GM23338 (cell line): Measurements from ENCODE around the gene ZBTB8OS. TPM values are rescaled to one million over a fixed set of nuclear protein-coding genes. Genes with fewer than 3 reads are reported as not detected.

ENCODE experiments used
- ATAC-seq: fragments of 200-7000 bp; cut with Tn5 transposase; 3 replicates; pipeline ENCODE4 v1.9.1; 2020
- DNase-seq: peaks from one replicate; pipeline ENCODE4 v3.0.0-alpha.2; 2015; ENCODE audit warnings: low spot score
- H2AFZ ChIP-seq: fragments of 200-600 bp; sonication (generic); 2 replicates; pipeline ENCODE4 v1.8.0; 2016; ENCODE audit warnings: antibody characterized with exemption, mild to moderate bottlenecking, moderate library complexity
- H3F3A ChIP-seq: fragments of 200-600 bp; sonication (generic); replicated peaks from 2 replicates; pipeline ENCODE4 v1.8.0; 2017; ENCODE audit warnings: antibody characterized with exemption, mixed run types, low read depth
- H3K27ac ChIP-seq: fragments of 200-600 bp; sonication (generic); 2 replicates; pipeline ENCODE4 v1.6.1; 2016; ENCODE audit warnings: low read depth
- H3K27me3 ChIP-seq: fragments of 200-600 bp; sonication (generic); 2 replicates; pipeline ENCODE4 v1.8.0; 2016; ENCODE audit warnings: mild to moderate bottlenecking, mixed run types, moderate library complexity; ENCODE audit not compliant: insufficient read depth
- H3K36me3 ChIP-seq: fragments of 200-600 bp; sonication (generic); 2 replicates; pipeline ENCODE4 v1.8.0; 2016; ENCODE audit warnings: mild to moderate bottlenecking; ENCODE audit not compliant: insufficient read depth
- H3K4me1 ChIP-seq: fragments of 200-600 bp; sonication (generic); 2 replicates; pipeline ENCODE4 v1.8.0; 2016; ENCODE audit warnings: mild to moderate bottlenecking, moderate library complexity; ENCODE audit not compliant: insufficient read depth
- H3K4me2 ChIP-seq: fragments of 200-600 bp; sonication (generic); 2 replicates; pipeline ENCODE4 v1.7.1; 2017; ENCODE audit warnings: mixed run types
- H3K4me3 ChIP-seq: fragments of 200-600 bp; sonication (generic); 2 replicates; pipeline ENCODE4 v1.6.1; 2016; ENCODE audit warnings: mixed run types
- H3K79me2 ChIP-seq: fragments of 200-600 bp; sonication (generic); replicated peaks from 2 replicates; pipeline ENCODE4 v1.8.0; 2017; ENCODE audit warnings: mild to moderate bottlenecking; ENCODE audit not compliant: insufficient read depth
- H3K9me2 ChIP-seq: fragments of 200-600 bp; sonication (generic); 2 replicates; pipeline ENCODE4 v1.8.0; 2017; ENCODE audit not compliant: insufficient read depth
- H4K20me1 ChIP-seq: fragments of 200-600 bp; sonication (generic); replicated peaks from 2 replicates; pipeline ENCODE4 v1.8.0; 2017; ENCODE audit warnings: mild to moderate bottlenecking; ENCODE audit not compliant: insufficient read depth
- H3K27ac Mint-ChIP-seq: 2 replicates; pipeline ENCODE4 v1.8.0; 2020; ENCODE audit warnings: inconsistent platforms, mild to moderate bottlenecking, moderate library complexity, mixed read lengths
- H3K27me3 Mint-ChIP-seq: 3 replicates; pipeline ENCODE4 v1.8.0; 2022; ENCODE audit warnings: low read depth, mild to moderate bottlenecking, moderate library complexity, mixed read lengths, inconsistent platforms; ENCODE audit not compliant: insufficient read depth, poor library complexity
- H3K36me3 Mint-ChIP-seq: 3 replicates; pipeline ENCODE4 v1.8.0; 2021; ENCODE audit warnings: low read depth, mild to moderate bottlenecking, inconsistent platforms, moderate library complexity, mixed read lengths
- H3K4me1 Mint-ChIP-seq: 3 replicates; pipeline ENCODE4 v1.8.0; 2020; ENCODE audit warnings: mild to moderate bottlenecking, inconsistent platforms, mixed read lengths
- H3K4me3 Mint-ChIP-seq: 3 replicates; pipeline ENCODE4 v1.8.0; 2021; ENCODE audit warnings: moderate library complexity, mild to moderate bottlenecking, inconsistent platforms, mixed read lengths
- H3K9me3 Mint-ChIP-seq: 3 replicates; pipeline ENCODE4 v1.8.0; 2020; ENCODE audit warnings: moderate library complexity, mild to moderate bottlenecking, inconsistent platforms, mixed read lengths
- CREB1 ChIP-seq: fragments of 250-450 bp; sonication (Bioruptor Pico); IDR thresholded peaks from 2 replicates; pipeline ENCODE4 v1.5.0; 2020; ENCODE audit warnings: low read depth, mild to moderate bottlenecking, moderate library complexity
- EZH2 ChIP-seq: fragments of 200-600 bp; sonication (generic); IDR thresholded peaks from one replicate; pipeline ENCODE4 v1.8.0; 2017; ENCODE audit warnings: antibody characterized with exemption, mild to moderate bottlenecking, low read depth; ENCODE audit not compliant: unreplicated experiment
- EZH2phosphoT487 ChIP-seq: fragments of 200-600 bp; sonication (generic); IDR thresholded peaks from one replicate; pipeline ENCODE4 v1.8.1; 2018; ENCODE audit warnings: antibody characterized with exemption; ENCODE audit not compliant: unreplicated experiment
- JUNB ChIP-seq: IDR thresholded peaks from one replicate; pipeline ENCODE4 v1.6.1; 2016; ENCODE audit warnings: antibody characterized with exemption; ENCODE audit not compliant: unreplicated experiment
- NANOG ChIP-seq: IDR thresholded peaks from 2 replicates; pipeline ENCODE4 v1.6.1; 2016; ENCODE audit warnings: antibody characterized with exemption, borderline replicate concordance
- POLR2AphosphoS5 ChIP-seq: IDR thresholded peaks from 2 replicates; pipeline ENCODE4 v1.6.1; 2016; ENCODE audit warnings: antibody characterized with exemption, low read depth
- REST ChIP-seq: IDR thresholded peaks from one replicate; pipeline ENCODE4 v1.6.1; 2018; ENCODE audit warnings: antibody characterized with exemption; ENCODE audit not compliant: unreplicated experiment
- STAT1 ChIP-seq: IDR thresholded peaks from one replicate; pipeline ENCODE4 v1.6.1; 2016; ENCODE audit warnings: antibody characterized with exemption; ENCODE audit not compliant: unreplicated experiment
- ZNF114 ChIP-seq: fragments of 250-450 bp; sonication (Bioruptor Pico); IDR thresholded peaks from 2 replicates; pipeline ENCODE4 v1.5.0; 2020; ENCODE audit warnings: mild to moderate bottlenecking, moderate library complexity
- ZNF331 ChIP-seq: fragments of 250-450 bp; sonication (Bioruptor Pico); IDR thresholded peaks from 2 replicates; pipeline ENCODE4 v1.5.0; 2020; ENCODE audit warnings: low read depth, mild to moderate bottlenecking, moderate library complexity
- ZNF462 ChIP-seq: fragments of 250-450 bp; sonication (Bioruptor Pico); IDR thresholded peaks from 2 replicates; pipeline ENCODE4 v1.5.0; 2020; ENCODE audit warnings: mild to moderate bottlenecking, moderate library complexity
- polyA plus RNA-seq: library from polyadenylated mRNA; unstranded; fragments of >200 nt; fragmentation: Nextera tagmentation; extraction: Ambion mirVana; gene quantifications from 2 replicates; pipeline ENCODE4 v1.2.1, GENCODE V29; 2016
- total RNA-seq: library from RNA; depleted of rRNA; stranded (reverse); fragments of >200 nt; shearing (Covaris generic); gene quantifications from 2 replicates; pipeline ENCODE4 v1.2.3, GENCODE V29; 2014
- TF ChIP-seq, protein P1 (sequence below): IDR thresholded peaks from 2 replicates; pipeline ENCODE4 v1.6.1; 2016; ENCODE audit warnings: antibody characterized with exemption
- TF ChIP-seq, protein P2 (sequence below), 2 experiments: fragments of 200-600 bp in 1 of 2; sonication (generic) in 1 of 2; conservative IDR thresholded peaks; 2 replicates each; pipeline versions ENCODE4 v1.5.1 to v1.6.1; 2016 to 2017; ENCODE audit warnings: antibody characterized with exemption in 2 of 2, low read depth in 2 of 2, mild to moderate bottlenecking in 2 of 2, moderate library complexity in 1 of 2

Gene ZBTB8OS
- total and polyA plus RNA-seq, 2 experiments from 2014 or later = 22.0 to 159 TPM

DNA sequence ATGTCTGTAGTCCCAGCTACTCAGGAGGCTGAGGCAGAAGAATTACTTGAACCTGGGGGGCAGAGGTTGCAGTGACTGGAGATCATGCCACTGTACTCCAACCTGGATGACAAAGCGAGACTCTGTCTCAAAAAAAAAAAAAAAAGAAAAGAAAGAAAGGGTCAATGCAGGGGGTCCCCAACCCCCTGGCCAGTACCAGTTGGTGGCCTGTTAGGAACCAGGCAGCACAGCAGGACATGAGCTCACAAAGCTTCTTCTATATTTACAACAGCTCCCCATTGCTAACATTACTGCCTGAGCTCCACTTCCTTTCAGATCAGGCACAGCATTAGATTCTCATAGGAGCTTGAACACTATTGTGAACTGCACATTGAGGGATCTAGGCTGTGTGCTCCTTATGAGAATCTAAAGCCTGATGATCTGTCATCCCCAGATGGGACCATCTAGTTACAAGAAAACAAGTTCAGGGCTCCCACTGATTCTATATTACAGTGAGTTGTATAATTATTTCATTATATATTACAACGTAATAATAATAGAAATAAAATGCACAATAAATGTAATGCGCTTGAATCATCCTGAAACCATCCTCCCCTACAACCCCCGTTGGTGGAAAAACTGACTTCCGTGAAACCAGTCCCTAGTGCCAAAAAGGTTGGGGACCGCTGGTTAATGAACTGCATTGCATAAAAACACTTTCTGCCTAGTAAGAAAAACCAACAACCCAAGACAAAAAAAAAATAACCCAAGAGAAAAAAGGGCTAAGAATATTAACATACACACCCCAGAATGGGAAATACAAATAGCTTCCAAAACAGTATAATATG is 2.8 kb downstream of the ZBTB8OS start:
- no peak overlapping the region for H3K4me3 Mint-ChIP-seq
- Histone ChIP-seq H3K27ac (no peak overlapping the region), H3K36me3 (peaks cover 9% of the 10 kb centered on the region)

More for the DNA sequence above, 2.8 kb downstream of the ZBTB8OS start:
- DNase-seq (no peak), ATAC-seq (no peak)
- Mint-ChIP-seq H3K4me1 (peaks cover 10% of the 10 kb centered on the region), H3K9me3 (peaks cover 3% of the 10 kb centered on the region; the same call in 2 of the 3 replicates), H3K36me3 (peaks cover 50% of the 10 kb centered on the region), H3K27me3 (peaks cover 14% of the 10 kb centered on the region), H3K27ac (no peak overlapping the region)
- Histone ChIP-seq H4K20me1 (peaks cover 11% of the 10 kb centered on the region; the same call in 1 of the 2 replicates), H3K4me1 (peaks cover 13% of the 10 kb centered on the region), H3K79me2 (peaks cover 87% of the 10 kb centered on the region), H3K27me3 (no peaks in the 10 kb centered on the region), H2AFZ (no peak overlapping the region), H3K9me2 (no peaks in the 10 kb centered on the region), H3K4me3 (no peak overlapping the region; the same call in 1 of the 2 replicates), H3F3A (peaks cover 14% of the 10 kb centered on the region; the same call in 1 of the 2 replicates), H3K4me2 (no peak overlapping the region)
- TF ChIP-seq STAT1 (no peak), ZNF462 (CRISPR knock-in tag) (no peak), REST (no peak), ZNF114 (no peak), EZH2phosphoT487 (no peak), ZNF331 (CRISPR knock-in tag) (no peak), POLR2AphosphoS5 (no peak), EZH2 (no peak), JUNB (no peak), CREB1 (no peak), NANOG (no peak)
- TF ChIP-seq, protein P1, sequence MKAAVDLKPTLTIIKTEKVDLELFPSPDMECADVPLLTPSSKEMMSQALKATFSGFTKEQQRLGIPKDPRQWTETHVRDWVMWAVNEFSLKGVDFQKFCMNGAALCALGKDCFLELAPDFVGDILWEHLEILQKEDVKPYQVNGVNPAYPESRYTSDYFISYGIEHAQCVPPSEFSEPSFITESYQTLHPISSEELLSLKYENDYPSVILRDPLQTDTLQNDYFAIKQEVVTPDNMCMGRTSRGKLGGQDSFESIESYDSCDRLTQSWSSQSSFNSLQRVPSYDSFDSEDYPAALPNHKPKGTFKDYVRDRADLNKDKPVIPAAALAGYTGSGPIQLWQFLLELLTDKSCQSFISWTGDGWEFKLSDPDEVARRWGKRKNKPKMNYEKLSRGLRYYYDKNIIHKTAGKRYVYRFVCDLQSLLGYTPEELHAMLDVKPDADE = no peak
- TF ChIP-seq, protein P2, sequence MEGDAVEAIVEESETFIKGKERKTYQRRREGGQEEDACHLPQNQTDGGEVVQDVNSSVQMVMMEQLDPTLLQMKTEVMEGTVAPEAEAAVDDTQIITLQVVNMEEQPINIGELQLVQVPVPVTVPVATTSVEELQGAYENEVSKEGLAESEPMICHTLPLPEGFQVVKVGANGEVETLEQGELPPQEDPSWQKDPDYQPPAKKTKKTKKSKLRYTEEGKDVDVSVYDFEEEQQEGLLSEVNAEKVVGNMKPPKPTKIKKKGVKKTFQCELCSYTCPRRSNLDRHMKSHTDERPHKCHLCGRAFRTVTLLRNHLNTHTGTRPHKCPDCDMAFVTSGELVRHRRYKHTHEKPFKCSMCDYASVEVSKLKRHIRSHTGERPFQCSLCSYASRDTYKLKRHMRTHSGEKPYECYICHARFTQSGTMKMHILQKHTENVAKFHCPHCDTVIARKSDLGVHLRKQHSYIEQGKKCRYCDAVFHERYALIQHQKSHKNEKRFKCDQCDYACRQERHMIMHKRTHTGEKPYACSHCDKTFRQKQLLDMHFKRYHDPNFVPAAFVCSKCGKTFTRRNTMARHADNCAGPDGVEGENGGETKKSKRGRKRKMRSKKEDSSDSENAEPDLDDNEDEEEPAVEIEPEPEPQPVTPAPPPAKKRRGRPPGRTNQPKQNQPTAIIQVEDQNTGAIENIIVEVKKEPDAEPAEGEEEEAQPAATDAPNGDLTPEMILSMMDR (conservative IDR thresholded peaks at IDR 0.05; ENCODE audit: low read depth in 2 of 2) = no peak
